Measurements from ENCODE around the gene ASB1.

The ASB1 gene, protein sequence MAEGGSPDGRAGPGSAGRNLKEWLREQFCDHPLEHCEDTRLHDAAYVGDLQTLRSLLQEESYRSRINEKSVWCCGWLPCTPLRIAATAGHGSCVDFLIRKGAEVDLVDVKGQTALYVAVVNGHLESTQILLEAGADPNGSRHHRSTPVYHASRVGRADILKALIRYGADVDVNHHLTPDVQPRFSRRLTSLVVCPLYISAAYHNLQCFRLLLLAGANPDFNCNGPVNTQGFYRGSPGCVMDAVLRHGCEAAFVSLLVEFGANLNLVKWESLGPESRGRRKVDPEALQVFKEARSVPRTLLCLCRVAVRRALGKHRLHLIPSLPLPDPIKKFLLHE

DNA sequence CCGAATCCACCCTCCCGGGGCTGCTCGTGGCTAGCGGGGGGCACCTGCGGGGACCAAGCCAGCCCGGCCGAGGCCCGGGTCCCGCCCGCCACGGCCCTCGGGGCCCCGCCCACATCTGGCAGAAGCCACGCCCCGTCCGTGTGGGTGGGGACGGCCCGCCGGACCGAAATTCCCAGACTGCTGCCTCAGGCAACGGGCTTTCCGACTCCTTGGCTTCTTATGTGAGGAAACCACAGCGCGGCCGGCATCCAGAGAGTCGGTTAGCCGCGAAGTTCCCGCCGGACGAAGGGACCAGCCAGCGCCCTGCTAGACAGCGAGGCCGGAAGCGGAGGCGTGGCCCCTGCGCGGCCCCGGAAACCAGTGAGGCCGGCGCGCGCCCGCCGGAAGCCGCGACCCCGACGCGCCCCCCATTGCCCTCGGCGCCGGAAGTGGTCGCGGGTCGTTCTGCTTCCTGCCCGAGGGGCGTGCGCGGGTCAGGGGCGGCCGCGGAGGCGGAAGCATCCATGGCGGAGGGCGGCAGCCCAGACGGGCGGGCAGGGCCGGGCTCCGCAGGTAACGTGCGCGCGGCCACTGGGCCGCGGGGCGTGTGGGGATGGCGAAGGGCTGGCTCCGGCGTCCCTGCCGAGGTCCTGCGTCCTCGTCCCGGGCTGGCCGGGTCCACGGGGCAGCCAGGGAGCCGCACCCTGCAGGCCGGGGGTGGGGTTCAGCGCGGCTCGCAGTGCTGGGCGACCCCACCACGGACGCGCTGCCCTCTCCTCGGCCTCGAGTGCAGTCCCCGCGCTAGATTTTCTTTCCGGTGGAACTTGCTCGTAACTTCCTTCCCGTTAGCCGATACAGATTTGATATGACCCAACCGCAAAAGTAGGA is at the start of gene ASB1:
ASB1 (plus strand) TSS at position 360 of the 867 bp plus-strand sequence; CDS start at position 504, 144 bp downstream.
- peak; percentile 43 to 73 (median 53) for DNase-seq (ENCODE audit: low read depth in 3 of 3, low spot score in 1 of 3)

DNA sequence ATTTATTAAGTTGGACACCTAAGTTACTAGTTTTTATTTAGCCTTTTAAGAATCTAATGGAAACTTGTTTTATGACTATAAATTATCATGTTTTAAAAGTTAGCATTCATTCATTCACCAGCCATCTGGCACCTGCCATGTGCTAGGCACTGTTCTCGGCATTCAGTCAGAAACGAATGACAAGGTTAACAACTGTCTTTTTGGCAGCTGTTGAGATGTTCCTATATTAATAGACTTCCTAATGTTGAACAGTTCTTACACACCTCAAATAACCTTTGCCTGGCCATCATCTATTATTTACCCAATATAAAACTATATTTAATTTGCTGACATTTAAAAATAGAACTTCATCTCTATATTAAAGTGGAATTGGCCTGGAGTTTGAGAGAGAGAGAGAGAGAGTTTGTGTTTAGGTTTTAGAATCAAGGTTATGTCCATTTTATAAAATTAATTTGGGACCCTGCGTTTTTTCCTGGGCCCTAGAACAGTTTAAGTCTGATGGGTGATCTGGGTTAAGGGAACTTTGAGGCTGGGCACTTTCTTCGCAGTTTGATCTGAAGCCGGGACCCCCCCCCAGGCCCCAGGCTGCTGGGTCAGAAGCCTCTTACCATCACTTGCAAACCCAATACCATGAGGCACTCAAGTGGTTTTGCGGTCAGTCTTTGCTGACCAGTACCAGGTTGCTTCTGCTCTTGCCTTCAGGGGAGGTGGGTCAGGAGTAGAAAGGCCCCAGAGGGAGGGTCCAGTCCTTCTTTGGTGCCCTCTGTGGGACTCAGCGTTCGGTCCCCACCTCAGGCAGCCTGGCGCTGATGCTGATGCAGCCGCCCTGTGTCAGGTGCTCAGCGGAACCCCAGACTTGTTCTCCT is 48.3 kb upstream of the ASB1 start:
- DNase-seq (ENCODE audit: low read depth in 3 of 3, low spot score in 1 of 3): no peak

DNA sequence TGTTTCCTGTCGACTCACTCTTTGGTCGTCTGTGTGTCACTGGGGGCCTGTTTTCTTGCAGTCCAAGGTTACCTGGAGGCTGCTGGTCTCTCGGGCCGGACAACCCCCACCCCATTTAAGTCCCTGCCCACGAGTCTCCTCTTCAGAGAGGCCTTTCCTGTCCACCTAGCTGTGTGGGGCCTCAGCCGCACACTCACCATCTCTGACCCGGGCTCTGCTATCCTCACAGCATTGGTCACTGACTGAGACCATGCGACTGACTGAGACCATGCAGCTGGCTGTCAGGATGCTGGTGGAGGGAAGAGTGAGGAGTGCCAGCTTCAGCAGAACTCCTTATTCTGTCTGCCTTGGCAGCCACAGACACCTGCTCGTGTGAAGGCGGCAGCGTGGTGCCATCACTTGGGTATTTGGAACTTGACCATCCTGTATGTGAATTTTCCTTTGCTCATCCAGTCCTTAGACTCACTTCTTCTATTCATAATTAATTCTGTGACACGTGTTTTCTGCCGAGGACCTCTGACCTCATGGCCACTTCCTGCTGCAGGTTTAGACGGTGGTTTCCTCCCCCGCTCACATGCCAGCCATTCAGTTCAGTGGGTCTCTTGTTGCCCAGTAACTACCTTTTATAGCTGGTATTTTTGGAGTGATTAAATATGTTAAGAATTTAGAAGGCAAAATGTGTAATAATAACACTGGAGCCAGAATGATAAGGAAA is 47.5 kb upstream of the ASB1 start:
- no peak for DNase-seq (ENCODE audit: low read depth in 3 of 3, low spot score in 1 of 3)

DNA sequence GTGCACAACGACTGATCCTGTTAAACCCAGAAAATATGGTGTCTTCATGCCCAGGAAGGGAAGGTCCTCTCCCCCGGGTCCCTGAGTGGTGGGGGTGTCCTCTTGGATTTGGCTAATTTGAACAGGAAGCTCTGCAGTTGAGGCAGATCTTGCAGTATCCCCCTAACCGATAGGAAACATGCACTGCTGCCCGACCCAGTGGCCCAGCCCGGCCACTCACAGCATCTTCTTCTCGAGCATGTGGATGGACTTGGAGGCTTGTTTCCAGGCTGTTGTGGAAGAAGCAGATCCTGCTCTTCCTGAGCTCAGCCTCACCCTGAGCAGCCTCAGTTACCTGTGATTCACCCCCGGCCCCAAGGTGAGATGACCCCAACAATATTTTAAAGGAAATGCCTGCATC is 46.4 kb upstream of the ASB1 start:
- DNase-seq (ENCODE audit: low read depth in 3 of 3, low spot score in 1 of 3): no peak

DNA sequence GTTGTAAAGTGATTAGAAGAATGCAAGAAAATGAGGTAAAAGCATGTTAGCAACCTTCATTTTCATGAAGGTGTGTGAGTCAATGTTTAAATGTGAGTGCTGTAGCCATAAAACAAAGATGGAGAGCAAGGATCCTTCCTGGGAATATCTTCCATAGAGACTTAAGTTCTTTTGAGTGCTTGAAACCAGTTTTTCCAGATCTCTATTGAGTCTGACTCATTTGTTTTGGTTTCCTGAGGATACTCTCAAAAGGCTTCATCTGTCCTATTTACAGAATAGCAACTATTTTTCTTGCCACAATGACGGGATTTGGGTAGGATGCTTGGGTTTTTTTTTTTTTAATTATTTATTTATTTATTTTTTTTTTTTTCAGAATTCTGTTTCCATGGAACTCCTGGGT is 45.9 kb upstream of the ASB1 start:
- DNase-seq (ENCODE audit: low read depth in 3 of 3, low spot score in 1 of 3): no peak

DNA sequence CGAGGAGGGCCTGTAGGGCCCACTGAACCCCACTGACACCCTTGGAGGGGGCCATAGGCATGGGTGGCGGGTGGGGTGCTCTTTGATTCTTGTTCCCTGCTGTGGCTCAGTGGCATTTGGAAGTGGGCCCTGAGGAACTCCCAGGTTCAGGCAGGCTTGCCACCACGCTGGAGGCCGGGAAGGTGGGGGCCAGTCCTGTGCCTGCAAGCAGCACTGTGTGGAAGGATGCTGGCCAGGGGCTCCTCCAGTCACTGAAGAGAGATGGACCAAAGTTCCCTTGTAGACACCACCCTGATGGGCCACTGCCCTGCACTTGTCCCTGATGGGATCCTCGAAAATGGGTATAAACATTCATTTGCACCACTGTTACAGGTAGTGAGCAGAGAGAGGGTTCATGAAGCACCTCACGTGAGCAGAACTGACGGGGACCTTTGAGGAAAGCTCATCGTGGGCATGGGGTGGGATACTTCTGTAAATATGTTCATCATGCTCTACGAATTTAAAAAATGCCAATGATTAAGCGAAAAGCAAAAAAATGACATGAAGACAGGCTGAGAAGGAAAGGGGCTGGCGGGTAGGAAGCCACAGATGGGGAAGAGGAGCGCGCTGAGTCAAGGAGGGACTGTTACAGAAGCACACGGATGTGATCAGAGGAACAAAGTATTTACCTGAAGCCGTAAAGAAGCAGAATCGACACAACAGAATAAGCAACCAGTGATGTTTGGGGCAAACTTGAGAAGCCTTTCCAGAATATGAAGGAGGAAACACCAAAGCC is 45.2 kb upstream of the ASB1 start:
- no peak for DNase-seq (ENCODE audit: low read depth in 3 of 3, low spot score in 1 of 3)

DNA sequence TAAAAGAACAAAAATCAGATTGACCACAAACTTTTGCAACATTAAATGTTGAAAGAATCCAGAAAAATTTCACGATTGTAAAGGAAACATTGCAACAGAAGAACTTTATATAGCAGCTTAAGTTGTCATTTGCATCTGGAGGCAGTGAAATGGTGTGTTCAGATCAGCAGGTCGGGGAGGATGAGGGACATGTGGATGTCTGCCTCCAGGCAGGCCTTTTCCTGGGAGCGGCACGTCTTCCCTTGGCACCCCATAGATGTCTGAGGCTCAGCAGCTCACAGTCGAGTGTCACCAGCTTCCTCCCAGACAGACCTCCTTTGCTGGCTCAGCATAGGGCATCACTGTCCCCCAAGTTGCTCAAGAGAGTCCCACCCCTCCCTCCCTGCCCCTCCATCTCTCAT is 44.3 kb upstream of the ASB1 start:
- DNase-seq (ENCODE audit: low read depth in 3 of 3, low spot score in 1 of 3): no peak

DNA sequence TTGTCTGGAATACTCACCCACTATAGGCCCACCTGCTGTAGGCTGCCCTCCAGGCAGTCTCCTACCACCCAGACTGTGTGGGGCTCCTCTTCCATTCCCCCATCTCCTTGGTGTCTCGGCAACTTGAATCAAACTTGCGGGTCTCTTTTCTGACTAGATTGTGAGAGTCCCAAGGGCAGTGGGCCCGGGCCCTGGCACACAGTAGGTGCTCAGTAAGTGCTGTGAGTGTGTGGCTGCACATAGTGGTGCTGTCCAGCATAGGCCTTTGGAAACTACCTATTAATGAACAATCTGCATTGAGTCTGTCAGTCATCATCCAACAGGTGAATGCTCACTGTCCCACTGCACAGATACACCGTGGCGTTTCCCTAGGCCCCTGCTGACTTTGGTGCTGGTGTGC is 43.6 kb upstream of the ASB1 start:
- DNase-seq (ENCODE audit: low read depth in 3 of 3, low spot score in 1 of 3): no peak

DNA sequence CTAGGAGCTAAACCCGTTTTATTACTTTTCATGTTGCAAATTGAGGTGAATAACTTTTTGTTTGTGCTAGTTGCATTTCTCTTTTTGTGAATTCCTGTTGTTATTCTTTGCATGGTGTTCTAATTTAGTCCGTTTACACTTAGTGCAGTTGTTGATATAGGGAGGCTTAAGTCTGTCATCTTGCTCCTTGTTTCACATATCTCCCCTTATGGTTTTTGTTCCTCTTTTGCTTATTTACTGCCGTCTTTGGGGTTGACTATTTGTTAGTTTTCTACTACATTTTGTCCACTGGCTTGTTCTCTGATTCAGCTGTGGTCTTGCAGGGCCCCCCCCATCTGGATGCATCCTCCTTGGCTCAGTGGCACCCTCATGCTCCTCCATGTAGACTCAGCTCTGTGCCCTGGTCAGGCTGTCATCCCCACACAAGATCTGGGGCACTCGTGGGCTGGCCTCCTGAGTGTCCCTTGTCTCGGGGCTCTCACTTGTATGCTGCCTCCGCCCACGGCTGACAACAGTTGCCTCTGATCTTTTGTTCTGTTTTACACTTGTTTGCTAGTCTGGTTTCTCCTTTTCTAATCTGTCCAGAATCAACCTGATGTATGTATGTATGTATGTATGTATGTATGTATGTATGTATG is 42.9 kb upstream of the ASB1 start:
- no peak for DNase-seq (ENCODE audit: low read depth in 3 of 3, low spot score in 1 of 3)

DNA sequence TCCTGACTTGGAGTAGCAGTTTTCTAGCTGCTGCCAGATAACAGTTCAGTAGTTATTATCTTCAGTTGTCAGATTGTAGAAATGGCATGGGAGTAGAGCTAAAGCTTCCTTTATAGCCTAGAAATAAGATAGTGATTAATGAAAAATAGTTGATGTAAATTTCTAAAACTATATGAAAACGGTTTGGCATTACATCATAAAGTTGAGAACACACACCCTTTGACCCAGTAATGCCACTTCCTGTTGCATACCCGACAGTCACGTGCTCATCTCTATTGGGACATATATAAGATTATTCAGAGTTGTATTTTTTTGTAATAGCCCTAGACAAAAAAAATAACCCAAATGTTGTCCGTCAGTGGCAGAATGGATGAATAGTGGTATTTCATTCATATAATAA is 39.4 kb upstream of the ASB1 start:
- no peak for DNase-seq (ENCODE audit: low read depth in 3 of 3, low spot score in 1 of 3)

DNA sequence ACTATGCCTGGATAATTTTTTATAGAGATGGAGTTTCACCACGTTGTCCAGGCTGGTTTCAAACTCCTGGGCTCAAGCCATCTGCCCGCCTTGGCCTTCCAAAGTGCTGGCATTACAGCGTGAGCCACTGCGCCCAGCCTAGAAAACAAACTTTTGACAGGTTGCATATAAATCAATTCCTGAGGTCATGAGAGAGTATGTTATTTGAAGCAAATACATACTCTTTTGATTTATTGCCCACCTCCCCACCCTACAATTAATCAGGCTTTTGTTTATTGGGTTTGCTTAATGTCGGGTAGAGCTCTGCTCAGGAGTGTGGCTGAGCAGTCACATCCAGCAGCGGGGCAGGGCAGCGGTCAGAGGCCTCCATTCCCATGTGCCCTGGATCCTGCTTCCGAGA is 37.9 kb upstream of the ASB1 start:
- no peak for DNase-seq (ENCODE audit: low read depth in 3 of 3, low spot score in 1 of 3)

DNA sequence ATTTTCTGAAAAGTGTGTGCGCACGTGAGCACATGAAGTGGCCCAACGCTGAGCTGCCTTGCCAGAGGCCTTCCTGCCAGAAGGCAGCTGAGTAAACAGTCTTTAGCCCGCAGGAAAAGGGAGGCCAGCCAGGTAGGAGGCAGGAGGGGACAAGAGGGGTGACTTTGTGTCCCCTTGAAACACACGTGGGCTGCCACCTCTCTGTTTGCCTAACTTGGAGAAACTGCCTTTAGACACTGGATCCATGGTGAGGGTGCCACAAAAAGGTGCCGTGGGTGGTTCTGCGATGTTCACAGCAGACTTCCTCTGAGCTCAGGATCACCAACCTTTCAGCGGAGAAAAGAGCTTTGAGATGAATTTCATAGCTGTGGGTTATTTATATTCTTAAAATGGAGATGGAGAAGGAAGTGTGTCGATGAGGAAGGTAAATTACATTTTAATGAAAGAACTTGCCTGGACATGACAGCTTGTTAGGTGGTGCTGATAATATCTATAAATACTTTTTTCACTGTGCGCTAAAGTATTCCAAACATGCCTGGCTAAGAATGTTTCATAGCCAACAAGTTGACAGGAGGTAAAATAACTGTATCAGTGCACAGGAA is 36.6 kb upstream of the ASB1 start:
- DNase-seq (ENCODE audit: low read depth in 3 of 3, low spot score in 1 of 3): no peak

DNA sequence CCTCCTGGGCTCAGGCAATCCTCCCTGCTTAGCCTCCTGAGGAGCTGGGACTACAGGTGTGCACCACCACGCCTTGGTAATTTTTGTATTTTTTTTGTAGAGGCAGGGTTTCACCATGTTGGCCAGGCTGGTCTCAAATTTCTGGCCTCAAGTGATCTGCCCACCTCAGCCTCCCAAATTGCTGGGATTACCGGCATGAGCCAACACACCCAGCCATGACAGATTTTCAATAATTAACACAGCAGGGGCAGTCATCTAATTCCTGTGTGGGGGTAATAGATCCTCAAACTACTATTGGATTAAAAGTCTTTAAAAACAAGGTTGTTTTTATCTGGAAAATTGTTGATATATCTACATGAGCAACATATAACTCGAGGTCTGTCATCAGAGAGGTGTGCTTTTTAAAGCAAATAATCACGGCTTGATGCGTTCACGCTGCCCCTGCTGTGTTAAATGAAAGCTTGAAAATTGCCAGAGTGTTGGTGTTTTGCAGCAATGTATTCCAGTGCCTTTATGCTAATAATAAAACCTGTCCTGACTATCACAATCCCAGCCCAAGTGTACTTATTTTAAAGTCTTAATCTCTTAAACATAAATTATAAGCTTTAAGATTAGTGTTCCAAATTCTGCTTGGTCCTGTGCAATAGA is 35.6 kb upstream of the ASB1 start:
- DNase-seq (ENCODE audit: low read depth in 3 of 3, low spot score in 1 of 3): no peak

DNA sequence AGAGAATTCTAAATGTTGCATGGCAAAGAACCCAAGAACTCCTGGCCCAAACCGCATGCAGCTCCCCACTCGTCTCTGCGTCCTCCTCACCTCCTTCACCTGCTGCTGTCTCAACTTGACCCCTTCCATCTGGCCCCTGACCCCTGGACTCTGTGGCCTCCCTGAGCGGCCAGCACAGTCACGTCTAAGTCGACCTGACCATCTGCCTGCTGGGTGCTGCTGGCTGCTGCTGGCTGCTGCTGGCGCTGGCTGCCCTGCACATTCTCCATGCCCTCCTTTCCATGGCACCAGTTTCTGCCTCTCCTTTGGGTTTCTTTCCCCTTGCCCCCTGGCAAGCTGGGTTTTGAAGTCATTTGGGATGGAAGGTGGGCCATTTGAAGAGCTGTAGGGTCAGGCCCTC is 30.1 kb upstream of the ASB1 start:
- DNase-seq (ENCODE audit: low read depth in 3 of 3, low spot score in 1 of 3): no peak

DNA sequence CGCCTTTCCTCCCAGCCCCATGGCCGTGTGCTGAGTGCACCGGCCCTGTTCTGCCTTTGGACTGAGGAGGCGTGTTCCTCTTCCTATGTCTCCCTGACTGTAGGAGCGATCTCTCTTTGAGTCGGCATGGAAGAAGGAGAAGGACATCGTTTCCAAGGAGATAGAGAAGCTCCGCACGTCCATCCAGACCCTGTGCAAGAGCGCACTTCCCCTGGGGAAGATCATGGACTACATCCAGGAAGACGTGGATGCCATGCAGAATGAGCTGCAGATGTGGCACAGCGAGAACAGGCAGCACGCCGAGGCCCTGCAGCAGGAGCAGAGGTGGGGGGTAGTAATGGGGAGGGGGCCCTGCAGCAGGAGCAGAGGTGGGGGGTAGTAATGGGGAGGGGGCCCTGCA is 29.4 kb upstream of the ASB1 start:
- DNase-seq (ENCODE audit: low read depth in 3 of 3, low spot score in 1 of 3): no peak

DNA sequence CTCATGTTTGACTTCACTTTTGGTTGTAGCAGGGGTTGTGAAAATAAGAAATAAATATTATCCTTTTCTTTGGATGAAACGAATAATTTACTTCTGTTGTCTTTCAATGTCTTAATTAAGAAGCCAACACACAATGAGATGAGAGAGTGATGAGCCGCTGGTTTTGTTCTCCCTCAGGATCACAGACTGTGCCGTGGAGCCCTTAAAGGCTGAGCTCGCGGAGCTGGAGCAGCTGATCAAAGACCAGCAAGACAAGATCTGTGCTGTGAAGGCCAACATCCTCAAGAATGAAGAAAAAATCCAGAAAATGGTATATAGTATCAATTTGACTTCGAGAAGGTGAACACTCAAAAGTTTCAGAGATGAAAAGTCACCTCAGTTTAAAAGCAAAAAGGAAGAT is 28.1 kb upstream of the ASB1 start:
- no peak for DNase-seq (ENCODE audit: low read depth in 3 of 3, low spot score in 1 of 3)

DNA sequence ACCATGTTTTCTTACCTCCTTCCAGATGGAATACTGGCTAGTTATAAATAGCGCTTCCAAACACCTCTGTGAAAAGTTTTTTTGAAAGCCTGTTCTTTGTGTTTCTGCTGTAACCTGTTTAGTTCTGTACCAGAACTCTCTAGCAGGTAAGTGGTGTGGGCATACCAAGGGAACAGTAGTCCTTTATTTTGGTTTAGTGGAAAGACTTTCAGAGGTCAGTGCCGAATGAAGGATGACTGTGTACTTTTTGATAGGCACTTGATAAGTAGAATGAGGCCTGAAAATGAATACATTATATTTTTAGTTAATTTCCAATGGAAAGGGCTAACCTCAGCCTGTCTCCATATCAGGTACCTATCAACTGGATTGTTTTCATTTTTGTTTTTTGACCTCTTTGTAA is 27.6 kb upstream of the ASB1 start:
- no peak for DNase-seq (ENCODE audit: low read depth in 3 of 3, low spot score in 1 of 3)

DNA sequence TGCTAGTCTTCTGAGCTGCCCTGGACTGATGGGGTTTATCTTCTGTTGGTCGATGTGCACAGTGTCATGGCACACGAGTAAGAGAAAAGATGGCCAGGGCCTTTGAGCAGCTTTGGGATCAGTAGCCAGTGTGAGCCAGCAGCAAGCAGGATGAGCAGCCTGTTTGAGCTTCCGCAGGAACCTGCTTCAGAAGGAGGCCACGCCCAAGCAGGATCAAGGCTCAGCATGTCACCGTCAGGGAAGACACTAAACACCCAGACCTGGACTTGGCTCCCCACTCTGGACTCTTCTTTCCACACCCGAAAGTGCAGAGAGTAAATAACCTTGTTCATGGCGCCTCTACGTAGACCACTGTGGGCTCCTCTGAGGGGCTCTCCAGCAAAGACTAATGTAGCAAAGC is 25.2 kb upstream of the ASB1 start:
- no peak for DNase-seq (ENCODE audit: low read depth in 3 of 3, low spot score in 1 of 3)

Data from stimulated activated CD4-positive, alpha-beta T cell treated with anti-CD3 and anti-CD28 coated beads, TNF-alpha, amount 100 ng/mL, for 1 hour (primary cell).